ENCODE data around the gene NOL4L.

The NOL4L gene

GRCh38 chr20:32585011-32585585 is at the start of gene NOL4L:
Gene NOL4L, minus strand, starts transcription at chr20:32585333. Its CDS starts 443 bp downstream, at chr20:32584890.
- DNase-seq, result no peak

- DNase-seq, result no peak
Measured at GRCh38 chr20:32634041-32634805, 49.1 kb upstream of the NOL4L start.

GRCh38 chr20:32632461-32633354 is 47.6 kb upstream of the NOL4L start:
- no peak for DNase-seq

GRCh38 chr20:32631933-32632460 is 46.9 kb upstream of the NOL4L start:
- no peak for DNase-seq

GRCh38 chr20:32629813-32630212 is 44.7 kb upstream of the NOL4L start:
- DNase-seq, result no peak

- no peak for DNase-seq
Measured at GRCh38 chr20:32628960-32629530, 43.9 kb upstream of the NOL4L start.

- DNase-seq, result no peak
Measured at GRCh38 chr20:32626859-32627636, 41.9 kb upstream of the NOL4L start.

GRCh38 chr20:32626407-32626806 is 41.3 kb upstream of the NOL4L start:
- DNase-seq, result no peak

- DNase-seq, result no peak
Measured at GRCh38 chr20:32625996-32626395, 40.9 kb upstream of the NOL4L start.

- DNase-seq, result no peak
Measured at GRCh38 chr20:32624687-32625345, 39.7 kb upstream of the NOL4L start.

- no peak for DNase-seq
Measured at GRCh38 chr20:32623667-32624157, 38.6 kb upstream of the NOL4L start.

- DNase-seq, result peak; percentile 57
Measured at GRCh38 chr20:32622585-32623468, 37.7 kb upstream of the NOL4L start.

GRCh38 chr20:32621891-32622584 is 36.9 kb upstream of the NOL4L start:
- DNase-seq, result peak; percentile 85

- no peak for DNase-seq
Measured at GRCh38 chr20:32621071-32621890, 36.1 kb upstream of the NOL4L start.

- no peak for DNase-seq
Measured at GRCh38 chr20:32619586-32619985, 34.5 kb upstream of the NOL4L start.

GRCh38 chr20:32614772-32615171 is 29.6 kb upstream of the NOL4L start:
- DNase-seq, result no peak

- no peak for DNase-seq
Measured at GRCh38 chr20:32614303-32614702, 29.2 kb upstream of the NOL4L start.

- DNase-seq, result no peak
Measured at GRCh38 chr20:32613192-32614053, 28.3 kb upstream of the NOL4L start.
